Panc1 (cell line): ENCODE measurements around the gene FZD7. TPM values are rescaled to one million over a fixed set of nuclear protein-coding genes. Genes with fewer than 3 reads are reported as not detected.

Experiments used
- ATAC-seq: fragments of 200-7000 bp; cut with Tn5 transposase; 2 replicates; pipeline ENCODE4 v1.9.1; 2020; ENCODE audit warnings: mild to moderate bottlenecking, moderate library complexity
- BruUV-seq: library from RNA; stranded (reverse); fragments of 400-500 nt; replicated peaks from 2 replicates; lab custom pipeline; 2021; lab: Mats Ljungman, UMichigan
- CTCF ChIA-PET: fragments of 300-600 bp; sonication (Branson Sonifier 250); formaldehyde crosslinking; loops from one replicate; lab custom pipeline; 2022; ENCODE audit warnings: antibody characterized with exemption; lab: Charles Lee
- POLR2A ChIA-PET: fragments of 300-600 bp; sonication (Branson Sonifier 250); formaldehyde crosslinking; loops from one replicate; lab custom pipeline; 2022; ENCODE audit warnings: antibody characterized with exemption; lab: Charles Lee
- DNase-seq: peaks from one replicate; pipeline ENCODE4 v3.0.0-alpha.2; 2010; ENCODE audit warnings: low read depth, low spot score
- H3K27ac ChIP-seq: 2 replicates; pipeline ENCODE4 v1.5.1; 2011; ENCODE audit warnings: mild to moderate bottlenecking, low read length, inconsistent platforms
- H3K27me3 ChIP-seq: fragments of 200-500 bp; sonication (Bioruptor generic); 2 replicates; pipeline ENCODE4 v1.6.0; 2014; ENCODE audit warnings: low read length, inconsistent platforms; ENCODE audit not compliant: control insufficient read depth, insufficient read depth
- H3K36me3 ChIP-seq: fragments of 200-500 bp; sonication (Bioruptor generic); 2 replicates; pipeline ENCODE4 v1.5.1; 2014; ENCODE audit warnings: inconsistent platforms, mild to moderate bottlenecking, low read length, moderate library complexity; ENCODE audit not compliant: control insufficient read depth, insufficient read depth
- H3K4me1 ChIP-seq: 2 replicates; pipeline ENCODE4 v1.5.1; 2011; ENCODE audit warnings: inconsistent platforms, mild to moderate bottlenecking, low read length, moderate library complexity; ENCODE audit not compliant: control insufficient read depth, insufficient read depth
- H3K4me3 ChIP-seq, 2 experiments: 2 replicates each; pipeline ENCODE4 v1.5.1; 2011 to 2012; ENCODE audit warnings: low read depth in 2 of 2, low read length in 2 of 2, mild to moderate bottlenecking in 2 of 2, inconsistent platforms in 1 of 2, moderate library complexity in 1 of 2
- H3K9me3 ChIP-seq: fragments of 200-500 bp; sonication (Bioruptor generic); 2 replicates; pipeline ENCODE4 v1.5.1; 2014; ENCODE audit warnings: low read depth, mild to moderate bottlenecking, inconsistent platforms, low read length, moderate library complexity; ENCODE audit not compliant: control insufficient read depth, insufficient read depth
- POLR2AphosphoS5 ChIP-seq: IDR thresholded peaks from 2 replicates; pipeline ENCODE4 v1.6.1; 2012; ENCODE audit warnings: mild to moderate bottlenecking, low read depth, low read length, moderate library complexity
- SIN3A ChIP-seq: IDR thresholded peaks from 2 replicates; pipeline ENCODE4 v1.6.1; 2012; ENCODE audit warnings: low read depth, mild to moderate bottlenecking, low read length, moderate library complexity, borderline replicate concordance; ENCODE audit not compliant: insufficient read depth
- TCF7L2 ChIP-seq: IDR thresholded peaks from 2 replicates; pipeline ENCODE4 v1.6.1; 2011; ENCODE audit warnings: mild to moderate bottlenecking, low read depth, low read length, inconsistent platforms
- in situ Hi-C: cut with HindIII; loops from 2 replicates; pipeline ENCODE4 v1.10.0; 2016; ENCODE audit warnings: low sequenced_read_pairs, low pct_unique_long_range_greater_than_20kb
- intact Hi-C: fragments of 100-400 bp; cut with micrococcal nuclease; formaldehyde crosslinking; loops from one replicate; pipeline ENCODE4 v1.10.0; 2022; ENCODE audit not compliant: unreplicated experiment
- total RNA-seq: library from RNA; stranded (reverse); gene quantifications from one replicate; pipeline ENCODE4 v1.2.1, GENCODE V29; 2021; ENCODE audit not compliant: unreplicated experiment
- TF ChIP-seq, protein P1 (sequence below), 2 experiments: IDR thresholded peaks; 2 replicates each; pipeline ENCODE4 v1.6.1; 2011 to 2012; ENCODE audit warnings: low read depth in 2 of 2, control low read depth in 1 of 2, low read length in 1 of 2, mild to moderate bottlenecking in 1 of 2, moderate library complexity in 1 of 2; ENCODE audit not compliant: insufficient read depth in 1 of 2
- TF ChIP-seq, protein P2 (sequence below): fragments of 450-650 bp; IDR thresholded peaks from 2 replicates; pipeline ENCODE4 v1.5.1; 2017; ENCODE audit warnings: mild to moderate bottlenecking

Gene FZD7
- total RNA-seq, 1 experiment from 2014 or later, result 38.1 TPM

DNA sequence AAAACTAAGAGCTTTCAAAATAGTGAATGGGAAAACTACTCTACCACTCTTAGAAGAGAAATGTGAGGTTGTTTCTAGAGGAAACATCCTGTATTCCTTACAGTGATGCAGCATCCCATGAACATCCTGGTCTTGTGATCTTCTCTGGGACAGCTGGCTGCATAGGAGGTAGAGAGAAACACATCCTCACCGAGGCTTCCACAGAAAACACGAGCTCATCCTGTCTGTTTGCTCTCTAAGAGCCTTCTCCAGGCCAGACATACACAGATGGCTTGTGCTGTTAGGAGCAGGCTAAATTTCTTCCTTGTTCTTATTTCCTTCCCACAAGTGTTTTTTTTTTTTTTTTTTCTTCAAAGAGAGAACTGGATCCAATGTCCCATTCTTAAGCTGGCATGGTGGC is 14.7 kb upstream of the FZD7 start:
- CTCF ChIA-PET, result interaction anchor here (0.6 kb wide), 1 partner anchor 17 kb away, joined by 3 read pairs; no protein-coding TSS in a partner anchor
- no peaks in the 10 kb centered on the region for H3K27me3 ChIP-seq
- BruUV-seq, result no TSS peak

DNA sequence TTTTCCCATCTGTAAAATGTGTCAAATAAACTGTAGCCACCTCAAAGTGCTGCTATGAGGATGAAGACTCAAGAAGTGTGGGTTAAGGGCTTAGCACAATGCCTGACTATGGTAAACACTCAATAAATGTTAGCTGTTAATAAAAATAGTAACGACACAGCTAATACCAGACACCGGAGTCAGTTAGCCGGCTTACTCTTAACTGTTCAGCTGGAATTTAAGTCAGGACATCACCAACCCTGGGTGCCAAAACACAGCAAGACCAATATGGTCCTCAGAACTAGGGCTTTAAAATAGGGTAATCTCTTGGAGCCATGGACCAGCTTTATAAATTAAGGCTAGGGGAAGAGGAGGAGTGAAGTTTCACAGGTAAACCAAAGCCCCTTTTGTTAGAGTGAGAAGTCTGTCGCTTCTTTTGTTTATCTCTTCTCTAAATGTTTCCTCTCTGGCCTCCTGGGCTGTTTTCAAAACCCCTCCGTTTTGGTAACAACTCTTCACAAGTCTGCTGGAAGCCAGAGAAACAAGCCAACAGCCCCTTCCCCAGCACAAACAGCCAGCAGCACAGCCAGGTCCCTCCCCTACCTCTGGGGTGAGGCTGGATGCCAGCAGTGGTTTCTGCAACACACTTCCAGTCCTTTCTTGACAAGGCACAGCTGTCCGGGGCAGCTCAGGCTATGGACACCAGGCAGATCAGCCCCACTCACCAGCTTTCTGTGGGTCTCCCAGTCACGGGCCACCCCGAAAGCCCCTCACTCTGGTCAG is 13.8 kb upstream of the FZD7 start:
- in situ Hi-C loops (no loop called here), intact Hi-C loops (no loop called here)
- Histone ChIP-seq H3K27ac (no peak overlapping the region), H3K27me3 (no peaks in the 10 kb centered on the region), H3K36me3 (no peaks in the 10 kb centered on the region), H3K9me3 (no peaks in the 10 kb centered on the region), H3K4me1 (no peaks in the 10 kb centered on the region), H3K4me3 (no peak overlapping the region)
- ChIA-PET CTCF (no interaction called here), POLR2A (interaction anchor here (0.7 kb wide), 1 partner anchor 543 kb away, joined by 4 read pairs; no protein-coding TSS in a partner anchor)
- DNase-seq (no peak), ATAC-seq (no peak)
- no TSS peak for BruUV-seq
- no peak for TF ChIP-seq TCF7L2
- TF ChIP-seq, protein P1, sequence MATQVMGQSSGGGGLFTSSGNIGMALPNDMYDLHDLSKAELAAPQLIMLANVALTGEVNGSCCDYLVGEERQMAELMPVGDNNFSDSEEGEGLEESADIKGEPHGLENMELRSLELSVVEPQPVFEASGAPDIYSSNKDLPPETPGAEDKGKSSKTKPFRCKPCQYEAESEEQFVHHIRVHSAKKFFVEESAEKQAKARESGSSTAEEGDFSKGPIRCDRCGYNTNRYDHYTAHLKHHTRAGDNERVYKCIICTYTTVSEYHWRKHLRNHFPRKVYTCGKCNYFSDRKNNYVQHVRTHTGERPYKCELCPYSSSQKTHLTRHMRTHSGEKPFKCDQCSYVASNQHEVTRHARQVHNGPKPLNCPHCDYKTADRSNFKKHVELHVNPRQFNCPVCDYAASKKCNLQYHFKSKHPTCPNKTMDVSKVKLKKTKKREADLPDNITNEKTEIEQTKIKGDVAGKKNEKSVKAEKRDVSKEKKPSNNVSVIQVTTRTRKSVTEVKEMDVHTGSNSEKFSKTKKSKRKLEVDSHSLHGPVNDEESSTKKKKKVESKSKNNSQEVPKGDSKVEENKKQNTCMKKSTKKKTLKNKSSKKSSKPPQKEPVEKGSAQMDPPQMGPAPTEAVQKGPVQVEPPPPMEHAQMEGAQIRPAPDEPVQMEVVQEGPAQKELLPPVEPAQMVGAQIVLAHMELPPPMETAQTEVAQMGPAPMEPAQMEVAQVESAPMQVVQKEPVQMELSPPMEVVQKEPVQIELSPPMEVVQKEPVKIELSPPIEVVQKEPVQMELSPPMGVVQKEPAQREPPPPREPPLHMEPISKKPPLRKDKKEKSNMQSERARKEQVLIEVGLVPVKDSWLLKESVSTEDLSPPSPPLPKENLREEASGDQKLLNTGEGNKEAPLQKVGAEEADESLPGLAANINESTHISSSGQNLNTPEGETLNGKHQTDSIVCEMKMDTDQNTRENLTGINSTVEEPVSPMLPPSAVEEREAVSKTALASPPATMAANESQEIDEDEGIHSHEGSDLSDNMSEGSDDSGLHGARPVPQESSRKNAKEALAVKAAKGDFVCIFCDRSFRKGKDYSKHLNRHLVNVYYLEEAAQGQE (IDR thresholded peaks at IDR 0.05; ENCODE audit: insufficient read depth in 1 of 2, low read depth in 2 of 2, low read length in 1 of 2), result no peak
- TF ChIP-seq, protein P2, sequence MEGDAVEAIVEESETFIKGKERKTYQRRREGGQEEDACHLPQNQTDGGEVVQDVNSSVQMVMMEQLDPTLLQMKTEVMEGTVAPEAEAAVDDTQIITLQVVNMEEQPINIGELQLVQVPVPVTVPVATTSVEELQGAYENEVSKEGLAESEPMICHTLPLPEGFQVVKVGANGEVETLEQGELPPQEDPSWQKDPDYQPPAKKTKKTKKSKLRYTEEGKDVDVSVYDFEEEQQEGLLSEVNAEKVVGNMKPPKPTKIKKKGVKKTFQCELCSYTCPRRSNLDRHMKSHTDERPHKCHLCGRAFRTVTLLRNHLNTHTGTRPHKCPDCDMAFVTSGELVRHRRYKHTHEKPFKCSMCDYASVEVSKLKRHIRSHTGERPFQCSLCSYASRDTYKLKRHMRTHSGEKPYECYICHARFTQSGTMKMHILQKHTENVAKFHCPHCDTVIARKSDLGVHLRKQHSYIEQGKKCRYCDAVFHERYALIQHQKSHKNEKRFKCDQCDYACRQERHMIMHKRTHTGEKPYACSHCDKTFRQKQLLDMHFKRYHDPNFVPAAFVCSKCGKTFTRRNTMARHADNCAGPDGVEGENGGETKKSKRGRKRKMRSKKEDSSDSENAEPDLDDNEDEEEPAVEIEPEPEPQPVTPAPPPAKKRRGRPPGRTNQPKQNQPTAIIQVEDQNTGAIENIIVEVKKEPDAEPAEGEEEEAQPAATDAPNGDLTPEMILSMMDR, result no peak
- TF ChIP-seq POLR2AphosphoS5, result no peak
- TF ChIP-seq SIN3A, result no peak

More for the DNA sequence above, 14.7 kb upstream of the FZD7 start:
- H3K4me3 ChIP-seq, result no peak overlapping the region
- intact Hi-C loops (no loop called here), in situ Hi-C loops (no loop called here)
- POLR2A ChIA-PET, result no interaction called here
- ATAC-seq (no peak), DNase-seq (no peak)
- no peak for TF ChIP-seq POLR2AphosphoS5
- TF ChIP-seq SIN3A, result no peak
- TF ChIP-seq, protein P2, result no peak
- H3K36me3 ChIP-seq, result no peaks in the 10 kb centered on the region
- no peaks in the 10 kb centered on the region for H3K9me3 ChIP-seq
- 0 out of 2 replicates have a peak, but pooled peaks cover 2% of the 10 kb centered on the region for H3K4me1 ChIP-seq
- H3K27ac ChIP-seq, result no peak overlapping the region
